Epidermal melanocyte (primary cell): ENCODE results near the gene PSMA7.

Experiments used
- DNase-seq: peaks from one replicate; pipeline ENCODE4 v3.0.0; 2011; ENCODE audit warnings: low spot score; ENCODE audit not compliant: insufficient read length

Gene PSMA7

GRCh38 chr20:62088258-62089127 is 54.7 kb downstream of the PSMA7 start:
- DNase-seq: no peak

- DNase-seq: no peak
Observed at GRCh38 chr20:62087632-62088031, 55.6 kb downstream of the PSMA7 start.

- DNase-seq: no peak
Observed at GRCh38 chr20:62087227-62087626, 56.0 kb downstream of the PSMA7 start.
